Common myeloid progenitor, CD34-positive (primary cell): ENCODE results near the gene TMEM125.

Source experiments
- CTCF ChIA-PET: fragments of 350-600 bp; sonication (Branson Sonifier 250); formaldehyde crosslinking; loops from one replicate; lab custom pipeline; 2021; ENCODE audit warnings: antibody characterized with exemption; lab: Charles Lee
- POLR2A ChIA-PET: fragments of 350-600 bp; sonication (Branson Sonifier 250); formaldehyde crosslinking; loops from one replicate; lab custom pipeline; 2021; ENCODE audit warnings: antibody characterized with exemption; lab: Charles Lee
- DNase-seq, 3 donors: peaks; one replicate each; pipeline versions ENCODE4 v3.0.0 to v3.0.0-alpha.2; 2013
- H3K27ac ChIP-seq, 2 experiments: 1 replicate in 1 of 2; 2 replicates in 1 of 2; pipeline ENCODE4 v1.7.0; 2013; ENCODE audit warnings: inconsistent platforms in 2 of 2, low read length in 2 of 2, mild to moderate bottlenecking in 2 of 2, low read depth in 1 of 2, moderate library complexity in 1 of 2; ENCODE audit not compliant: severe bottlenecking in 2 of 2, insufficient read depth in 1 of 2, poor library complexity in 1 of 2
- H3K27me3 ChIP-seq, 5 experiments: replicated peaks in 2 of 5; 1 replicate in 3 of 5; 2 replicates in 2 of 5; pipeline versions ENCODE4 v1.6.1 to v1.7.0; 2013; ENCODE audit warnings: low read length in 4 of 5, mild to moderate bottlenecking in 2 of 5, moderate library complexity in 2 of 5, inconsistent platforms in 1 of 5; ENCODE audit not compliant: insufficient read depth in 5 of 5, control insufficient read depth in 4 of 5
- H3K36me3 ChIP-seq, 4 experiments: 1 replicate in 2 of 4; 2 replicates in 2 of 4; pipeline versions ENCODE4 v1.6.1 to v1.7.0; 2013; ENCODE audit warnings: low read length in 3 of 4, control low read depth in 1 of 4, mild to moderate bottlenecking in 1 of 4; ENCODE audit not compliant: control insufficient read depth in 4 of 4, insufficient read depth in 4 of 4
- H3K4me1 ChIP-seq, 4 experiments: 1 replicate in 3 of 4; 2 replicates in 1 of 4; pipeline versions ENCODE4 v1.6.1 to v1.7.1; 2013; ENCODE audit warnings: low read length in 3 of 4, mild to moderate bottlenecking in 3 of 4, control low read depth in 1 of 4, inconsistent platforms in 1 of 4, moderate library complexity in 1 of 4; ENCODE audit not compliant: control insufficient read depth in 4 of 4, insufficient read depth in 4 of 4; ENCODE audit errors: control extremely low read depth in 1 of 4
- H3K4me3 ChIP-seq, 7 experiments: 1 replicate in 4 of 7; 2 replicates in 3 of 7; pipeline versions ENCODE4 v1.5.1 to v1.7.0; 2013; ENCODE audit warnings: mild to moderate bottlenecking in 7 of 7, low read length in 6 of 7, moderate library complexity in 6 of 7, inconsistent platforms in 2 of 7, low read depth in 2 of 7, control low read depth in 1 of 7; ENCODE audit not compliant: insufficient read depth in 4 of 7, control insufficient read depth in 1 of 7; ENCODE audit errors: extremely low read depth in 1 of 7
- H3K9me3 ChIP-seq, 5 experiments: 1 replicate in 4 of 5; 2 replicates in 1 of 5; pipeline versions ENCODE4 v1.6.1 to v1.7.1; 2013; ENCODE audit warnings: low read length in 4 of 5, mild to moderate bottlenecking in 2 of 5, inconsistent platforms in 1 of 5, low read depth in 1 of 5, moderate library complexity in 1 of 5; ENCODE audit not compliant: control insufficient read depth in 4 of 5, insufficient read depth in 2 of 5; ENCODE audit errors: control extremely low read depth in 1 of 5
- WGBS: methylation state at CpG from one replicate; pipeline ENCODE4 v1.1.5; 2013; ENCODE audit not compliant: insufficient coverage; 5-methylcytosine and 5-hydroxymethylcytosine counted together

Gene TMEM125

GRCh38 chr1:43315963-43316737 is 46.4 kb downstream of the TMEM125 start:
- Histone ChIP-seq H3K9me3 (no peaks in the 10 kb centered on the region), H3K27me3 (no peaks in the 10 kb centered on the region), H3K4me3 (no peak overlapping the region), H3K4me1 (no peaks in the 10 kb centered on the region), H3K27ac (no peak overlapping the region), H3K36me3 (peaks cover 3 to 69% (median 37%) of the 10 kb centered on the region in 4 experiments)
- WGBS: 99% methylated on average over 10 of the region's 10 CpGs
- POLR2A ChIA-PET: no interaction called here
- no peak for DNase-seq
- CTCF ChIA-PET: interaction anchor here (1.0 to 1.6 kb wide), 2 partner anchors 14 to 41 kb away, joined by 3 to 5 read pairs; no protein-coding TSS in a partner anchor

- H3K27ac ChIP-seq: no peak overlapping the region
- POLR2A ChIA-PET: no interaction called here
- 96% methylated on average over 14 of the region's 16 CpGs for WGBS
- no peak for DNase-seq
- peaks cover 3 to 69% (median 37%) of the 10 kb centered on the region in 4 experiments for H3K36me3 ChIP-seq
- no peaks in the 10 kb centered on the region for H3K4me1 ChIP-seq
- H3K4me3 ChIP-seq: no peak overlapping the region
- CTCF ChIA-PET: interaction anchor here (1.0 to 1.6 kb wide), 2 partner anchors 13 to 40 kb away, joined by 3 to 5 read pairs; no protein-coding TSS in a partner anchor
- no peaks in the 10 kb centered on the region for H3K27me3 ChIP-seq
- no peaks in the 10 kb centered on the region for H3K9me3 ChIP-seq
Measured at GRCh38 chr1:43316738-43317520, 47.1 kb downstream of the TMEM125 start.

- CTCF ChIA-PET: no interaction called here
- H3K4me1 ChIP-seq: no peaks in the 10 kb centered on the region
- H3K36me3 ChIP-seq: peaks cover 0 to 63% (median 35%) of the 10 kb centered on the region in 4 experiments
- 93% methylated on average over 13 of the region's 15 CpGs for WGBS
- H3K4me3 ChIP-seq: no peak overlapping the region
- no peak overlapping the region for H3K27ac ChIP-seq
- no peak for DNase-seq
- no peaks in the 10 kb centered on the region for H3K9me3 ChIP-seq
- POLR2A ChIA-PET: no interaction called here
- H3K27me3 ChIP-seq: no peaks in the 10 kb centered on the region
Measured at GRCh38 chr1:43317817-43318471, 48.2 kb downstream of the TMEM125 start.

GRCh38 chr1:43318831-43319230 is 49.0 kb downstream of the TMEM125 start:
- Histone ChIP-seq H3K27me3 (no peaks in the 10 kb centered on the region), H3K4me1 (no peaks in the 10 kb centered on the region), H3K9me3 (no peaks in the 10 kb centered on the region), H3K27ac (no peak overlapping the region), H3K36me3 (peaks cover 0 to 60% (median 30%) of the 10 kb centered on the region in 4 experiments), H3K4me3 (no peak overlapping the region)
- DNase-seq: no peak
- 100% methylated on average over 1 of the region's 4 CpGs for WGBS
- ChIA-PET CTCF (no interaction called here), POLR2A (no interaction called here)

GRCh38 chr1:43319288-43319687 is 49.5 kb downstream of the TMEM125 start:
- no peak overlapping the region for H3K4me3 ChIP-seq
- no peak for DNase-seq
- peaks cover 0 to under 1% (median 0%) of the 10 kb centered on the region in 4 experiments for H3K4me1 ChIP-seq
- H3K27ac ChIP-seq: no peak overlapping the region
- CTCF ChIA-PET: no interaction called here
- H3K9me3 ChIP-seq: no peaks in the 10 kb centered on the region
- POLR2A ChIA-PET: no interaction called here
- H3K27me3 ChIP-seq: no peaks in the 10 kb centered on the region
- no CpG with 5 or more reads among the region's 5 CpGs for WGBS
- peaks cover 0 to 64% (median 27%) of the 10 kb centered on the region in 4 experiments for H3K36me3 ChIP-seq

GRCh38 chr1:43319766-43320165 is 50.0 kb downstream of the TMEM125 start:
- WGBS: 100% methylated on average over 2 of the region's 3 CpGs
- no peak overlapping the region for H3K4me3 ChIP-seq
- H3K36me3 ChIP-seq: peaks cover 1 to 66% (median 26%) of the 10 kb centered on the region in 4 experiments
- no peaks in the 10 kb centered on the region for H3K9me3 ChIP-seq
- ChIA-PET POLR2A (no interaction called here), CTCF (interaction anchor here (0.7 kb wide), 1 partner anchor 9 kb away, joined by 4 read pairs; no protein-coding TSS in a partner anchor)
- H3K27me3 ChIP-seq: no peaks in the 10 kb centered on the region
- DNase-seq: no peak
- peaks cover 0 to 6% (median under 1%) of the 10 kb centered on the region in 4 experiments for H3K4me1 ChIP-seq
- no peak overlapping the region for H3K27ac ChIP-seq
